ENCODE results near the gene PHGDH.
A peak's percentile ranks its signal among the peaks of the same experiment; 100 is the strongest.

Gene PHGDH

GRCh38 chr1:119727991-119728390 lies 16.3 kb downstream of the PHGDH start:
- DNase-seq = no peak
- Histone ChIP-seq H2BK15ac (replicated peaks; ENCODE audit: low read depth) (no peak overlapping the region), H3K4me3 (ENCODE audit: low read length) (no peak overlapping the region), H3K27ac (ENCODE audit: low read depth, low read length) (no peak overlapping the region), H3K4me1 (ENCODE audit: control insufficient read depth, low read depth, low read length) (no peaks in the 10 kb centered on the region), H4K8ac (ENCODE audit: low read depth, low read length) (no peak overlapping the region), H2AK5ac (ENCODE audit: low read length) (no peak overlapping the region), H3K18ac (ENCODE audit: low read length) (no peak overlapping the region), H2BK5ac (ENCODE audit: low read length) (no peak overlapping the region), H3K4ac (ENCODE audit: low read depth, low read length) (no peak overlapping the region), H2BK120ac (ENCODE audit: low read depth, low read length) (no peak overlapping the region), H3K79me1 (ENCODE audit: low read length) (peaks cover 28% of the 10 kb centered on the region), H4K5ac (ENCODE audit: low read length) (no peak overlapping the region), H3K36me3 (ENCODE audit: control insufficient read depth, insufficient read depth, low read length) (peaks cover 50% of the 10 kb centered on the region), H3K9ac (ENCODE audit: low read length) (no peak overlapping the region), H3K4me2 (ENCODE audit: low read length) (no peak overlapping the region), H3K27me3 (ENCODE audit: insufficient read depth, low read length, poor library complexity) (no peaks in the 10 kb centered on the region), H3K23ac (ENCODE audit: low read length) (no peak overlapping the region), H3K56ac (ENCODE audit: low read length) (no peak overlapping the region), H3K79me2 (ENCODE audit: control insufficient read depth, insufficient read depth, low read length) (peaks cover 10% of the 10 kb centered on the region)
- WGBS (ENCODE audit: extremely low coverage, insufficient coverage, low lambda C conversion rate) = no CpG with 5 or more reads among the region's 1 CpG

GRCh38 chr1:119729044-119729443 lies 17.3 kb downstream of the PHGDH start:
- peaks cover 24% of the 10 kb centered on the region for H3K79me1 ChIP-seq (ENCODE audit: low read length)
- H3K4ac ChIP-seq (ENCODE audit: low read depth, low read length) = no peak overlapping the region
- H2BK15ac ChIP-seq (replicated peaks; ENCODE audit: low read depth) = no peak overlapping the region
- H3K23ac ChIP-seq (ENCODE audit: low read length) = no peak overlapping the region
- no peak overlapping the region for H3K27ac ChIP-seq (ENCODE audit: low read depth, low read length)
- H3K9ac ChIP-seq (ENCODE audit: low read length) = no peak overlapping the region
- no peak overlapping the region for H3K4me2 ChIP-seq (ENCODE audit: low read length)
- H3K18ac ChIP-seq (ENCODE audit: low read length) = no peak overlapping the region
- H3K79me2 ChIP-seq (ENCODE audit: control insufficient read depth, insufficient read depth, low read length) = peaks cover 7% of the 10 kb centered on the region
- no peak overlapping the region for H2AK5ac ChIP-seq (ENCODE audit: low read length)
- no peak overlapping the region for H3K4me3 ChIP-seq (ENCODE audit: low read length)
- no peaks in the 10 kb centered on the region for H3K27me3 ChIP-seq (ENCODE audit: insufficient read depth, low read length, poor library complexity)
- DNase-seq = no peak
- H3K4me1 ChIP-seq (ENCODE audit: control insufficient read depth, low read depth, low read length) = no peaks in the 10 kb centered on the region
- H4K5ac ChIP-seq (ENCODE audit: low read length) = no peak overlapping the region
- no peak overlapping the region for H3K56ac ChIP-seq (ENCODE audit: low read length)
- no peak overlapping the region for H2BK120ac ChIP-seq (ENCODE audit: low read depth, low read length)
- H2BK5ac ChIP-seq (ENCODE audit: low read length) = no peak overlapping the region
- H3K36me3 ChIP-seq (ENCODE audit: control insufficient read depth, insufficient read depth, low read length) = peaks cover 45% of the 10 kb centered on the region
- H4K8ac ChIP-seq (ENCODE audit: low read depth, low read length) = no peak overlapping the region

- Histone ChIP-seq H3K27me3 (ENCODE audit: insufficient read depth, low read length, poor library complexity) (no peaks in the 10 kb centered on the region), H3K79me2 (ENCODE audit: control insufficient read depth, insufficient read depth, low read length) (no peaks in the 10 kb centered on the region), H2BK15ac (replicated peaks; ENCODE audit: low read depth) (no peak overlapping the region), H3K4me3 (ENCODE audit: low read length) (no peak overlapping the region), H3K56ac (ENCODE audit: low read length) (no peak overlapping the region), H3K27ac (ENCODE audit: low read depth, low read length) (no peak overlapping the region), H3K36me3 (ENCODE audit: control insufficient read depth, insufficient read depth, low read length) (peaks cover 40% of the 10 kb centered on the region), H3K23ac (ENCODE audit: low read length) (no peak overlapping the region), H3K79me1 (ENCODE audit: low read length) (peaks cover 21% of the 10 kb centered on the region), H3K4me2 (ENCODE audit: low read length) (no peak overlapping the region), H3K9ac (ENCODE audit: low read length) (no peak overlapping the region), H2BK120ac (ENCODE audit: low read depth, low read length) (no peak overlapping the region), H3K4me1 (ENCODE audit: control insufficient read depth, low read depth, low read length) (no peaks in the 10 kb centered on the region), H2AK5ac (ENCODE audit: low read length) (no peak overlapping the region), H3K4ac (ENCODE audit: low read depth, low read length) (no peak overlapping the region), H4K5ac (ENCODE audit: low read length) (no peak overlapping the region), H2BK5ac (ENCODE audit: low read length) (no peak overlapping the region), H4K8ac (ENCODE audit: low read depth, low read length) (no peak overlapping the region), H3K18ac (ENCODE audit: low read length) (no peak overlapping the region)
- WGBS (ENCODE audit: extremely low coverage, insufficient coverage, low lambda C conversion rate) = no CpG with 5 or more reads among the region's 5 CpGs
- DNase-seq = peak; percentile 47
These were observed 19.3 kb downstream of the PHGDH start for GRCh38 chr1:119731060-119731459.

GRCh38 chr1:119731741-119732430 lies 20.2 kb downstream of the PHGDH start:
- WGBS (ENCODE audit: extremely low coverage, insufficient coverage, low lambda C conversion rate) = no CpG with 5 or more reads among the region's 6 CpGs
- peaks cover 40% of the 10 kb centered on the region for H3K36me3 ChIP-seq (ENCODE audit: control insufficient read depth, insufficient read depth, low read length)

GRCh38 chr1:119732465-119733168 lies 20.9 kb downstream of the PHGDH start:
- no CpG with 5 or more reads among the region's 11 CpGs for WGBS (ENCODE audit: extremely low coverage, insufficient coverage, low lambda C conversion rate)
- H3K36me3 ChIP-seq (ENCODE audit: control insufficient read depth, insufficient read depth, low read length) = peaks cover 40% of the 10 kb centered on the region

More at GRCh38 chr1:119731741-119732430, 20.2 kb downstream of the PHGDH start:
- Histone ChIP-seq H3K23ac (ENCODE audit: low read length) (no peak overlapping the region), H3K4me2 (ENCODE audit: low read length) (no peak overlapping the region), H2AK5ac (ENCODE audit: low read length) (no peak overlapping the region), H3K27me3 (ENCODE audit: insufficient read depth, low read length, poor library complexity) (no peaks in the 10 kb centered on the region), H3K4me1 (ENCODE audit: control insufficient read depth, low read depth, low read length) (no peaks in the 10 kb centered on the region), H3K79me2 (ENCODE audit: control insufficient read depth, insufficient read depth, low read length) (no peaks in the 10 kb centered on the region), H3K9ac (ENCODE audit: low read length) (no peak overlapping the region), H3K18ac (ENCODE audit: low read length) (no peak overlapping the region), H2BK5ac (ENCODE audit: low read length) (no peak overlapping the region), H4K5ac (ENCODE audit: low read length) (no peak overlapping the region), H3K27ac (ENCODE audit: low read depth, low read length) (no peak overlapping the region), H2BK15ac (replicated peaks; ENCODE audit: low read depth) (no peak overlapping the region), H3K4ac (ENCODE audit: low read depth, low read length) (no peak overlapping the region), H3K79me1 (ENCODE audit: low read length) (peaks cover 21% of the 10 kb centered on the region), H2BK120ac (ENCODE audit: low read depth, low read length) (no peak overlapping the region), H4K8ac (ENCODE audit: low read depth, low read length) (no peak overlapping the region), H3K56ac (ENCODE audit: low read length) (no peak overlapping the region), H3K4me3 (ENCODE audit: low read length) (no peak overlapping the region)
- DNase-seq = no peak

More at GRCh38 chr1:119732465-119733168, 20.9 kb downstream of the PHGDH start:
- Histone ChIP-seq H3K27ac (ENCODE audit: low read depth, low read length) (no peak overlapping the region), H3K4me1 (ENCODE audit: control insufficient read depth, low read depth, low read length) (no peaks in the 10 kb centered on the region), H3K79me1 (ENCODE audit: low read length) (peaks cover 21% of the 10 kb centered on the region), H3K4me3 (ENCODE audit: low read length) (no peak overlapping the region), H2BK5ac (ENCODE audit: low read length) (no peak overlapping the region), H2BK120ac (ENCODE audit: low read depth, low read length) (no peak overlapping the region), H3K56ac (ENCODE audit: low read length) (no peak overlapping the region), H4K5ac (ENCODE audit: low read length) (no peak overlapping the region), H3K4me2 (ENCODE audit: low read length) (no peak overlapping the region), H3K79me2 (ENCODE audit: control insufficient read depth, insufficient read depth, low read length) (no peaks in the 10 kb centered on the region), H3K23ac (ENCODE audit: low read length) (no peak overlapping the region), H3K27me3 (ENCODE audit: insufficient read depth, low read length, poor library complexity) (no peaks in the 10 kb centered on the region), H2AK5ac (ENCODE audit: low read length) (no peak overlapping the region), H3K18ac (ENCODE audit: low read length) (no peak overlapping the region), H3K9ac (ENCODE audit: low read length) (no peak overlapping the region), H3K4ac (ENCODE audit: low read depth, low read length) (no peak overlapping the region), H4K8ac (ENCODE audit: low read depth, low read length) (no peak overlapping the region), H2BK15ac (replicated peaks; ENCODE audit: low read depth) (no peak overlapping the region)
- DNase-seq = no peak
